ENCODE data around the gene WDR26.

Gene WDR26

GRCh38 chr1:224425279-224425884 lies 9.2 kb downstream of the WDR26 start:
- Histone ChIP-seq H3K9ac (ENCODE audit: low read depth, low read length) (no peak overlapping the region), H3K36me3 (ENCODE audit: control insufficient read depth, insufficient read depth, low read length) (peaks cover 89% of the 10 kb centered on the region), H3K27me3 (ENCODE audit: control insufficient read depth, insufficient read depth, low read length) (no peaks in the 10 kb centered on the region), H3K9me3 (ENCODE audit: control insufficient read depth, insufficient read depth, low read length) (no peaks in the 10 kb centered on the region), H3K4me3 (ENCODE audit: low read depth, low read length) (no peak overlapping the region), H3K4me1 (ENCODE audit: control insufficient read depth, insufficient read depth, low read length) (no peaks in the 10 kb centered on the region), H3K27ac (ENCODE audit: low read depth, low read length) (no peak overlapping the region)

GRCh38 chr1:224420106-224420505 lies 14.5 kb downstream of the WDR26 start:
- H3K4me1 ChIP-seq (ENCODE audit: control insufficient read depth, insufficient read depth, low read length): no peaks in the 10 kb centered on the region
- H3K9me3 ChIP-seq (ENCODE audit: control insufficient read depth, insufficient read depth, low read length): no peaks in the 10 kb centered on the region
- H3K27me3 ChIP-seq (ENCODE audit: control insufficient read depth, insufficient read depth, low read length): no peaks in the 10 kb centered on the region
- no peak overlapping the region for H3K27ac ChIP-seq (ENCODE audit: low read depth, low read length)
- H3K9ac ChIP-seq (ENCODE audit: low read depth, low read length): no peak overlapping the region
- no peak overlapping the region for H3K4me3 ChIP-seq (ENCODE audit: low read depth, low read length)
- peaks cover 98% of the 10 kb centered on the region for H3K36me3 ChIP-seq (ENCODE audit: control insufficient read depth, insufficient read depth, low read length)

- no peaks in the 10 kb centered on the region for H3K9me3 ChIP-seq (ENCODE audit: control insufficient read depth, insufficient read depth, low read length)
- H3K36me3 ChIP-seq (ENCODE audit: control insufficient read depth, insufficient read depth, low read length): peaks cover 84% of the 10 kb centered on the region
- H3K4me1 ChIP-seq (ENCODE audit: control insufficient read depth, insufficient read depth, low read length): no peaks in the 10 kb centered on the region; the same call in 1 of the 2 replicates
- H3K27me3 ChIP-seq (ENCODE audit: control insufficient read depth, insufficient read depth, low read length): no peaks in the 10 kb centered on the region
- no peak overlapping the region for H3K27ac ChIP-seq (ENCODE audit: low read depth, low read length)
- no peak overlapping the region for H3K4me3 ChIP-seq (ENCODE audit: low read depth, low read length)
- no peak overlapping the region for H3K9ac ChIP-seq (ENCODE audit: low read depth, low read length)
Measured at GRCh38 chr1:224411766-224412165, 22.8 kb downstream of the WDR26 start.

- peak overlapping the region; percentile 32 for H3K27ac ChIP-seq (ENCODE audit: low read depth, low read length)
- H3K9me3 ChIP-seq (ENCODE audit: control insufficient read depth, insufficient read depth, low read length): no peaks in the 10 kb centered on the region
- peaks cover 91% of the 10 kb centered on the region for H3K36me3 ChIP-seq (ENCODE audit: control insufficient read depth, insufficient read depth, low read length)
- H3K9ac ChIP-seq (ENCODE audit: low read depth, low read length): no peak overlapping the region
- no peaks in the 10 kb centered on the region; the same call in 1 of the 2 replicates for H3K4me1 ChIP-seq (ENCODE audit: control insufficient read depth, insufficient read depth, low read length)
- no peak overlapping the region for H3K4me3 ChIP-seq (ENCODE audit: low read depth, low read length)
- H3K27me3 ChIP-seq (ENCODE audit: control insufficient read depth, insufficient read depth, low read length): no peaks in the 10 kb centered on the region
Measured at GRCh38 chr1:224408294-224408590, 26.4 kb downstream of the WDR26 start.

GRCh38 chr1:224407571-224408293 lies 26.9 kb downstream of the WDR26 start:
- Histone ChIP-seq H3K36me3 (ENCODE audit: control insufficient read depth, insufficient read depth, low read length) (peaks cover 91% of the 10 kb centered on the region), H3K27ac (ENCODE audit: low read depth, low read length) (no peak overlapping the region), H3K9me3 (ENCODE audit: control insufficient read depth, insufficient read depth, low read length) (no peaks in the 10 kb centered on the region), H3K4me1 (ENCODE audit: control insufficient read depth, insufficient read depth, low read length) (no peaks in the 10 kb centered on the region; the same call in 1 of the 2 replicates), H3K4me3 (ENCODE audit: low read depth, low read length) (no peak overlapping the region), H3K9ac (ENCODE audit: low read depth, low read length) (no peak overlapping the region), H3K27me3 (ENCODE audit: control insufficient read depth, insufficient read depth, low read length) (no peaks in the 10 kb centered on the region)

- Histone ChIP-seq H3K9ac (ENCODE audit: low read depth, low read length) (no peak overlapping the region), H3K4me3 (ENCODE audit: low read depth, low read length) (no peak overlapping the region), H3K9me3 (ENCODE audit: control insufficient read depth, insufficient read depth, low read length) (no peaks in the 10 kb centered on the region), H3K36me3 (ENCODE audit: control insufficient read depth, insufficient read depth, low read length) (peaks cover 90% of the 10 kb centered on the region), H3K27me3 (ENCODE audit: control insufficient read depth, insufficient read depth, low read length) (no peaks in the 10 kb centered on the region), H3K27ac (ENCODE audit: low read depth, low read length) (no peak overlapping the region), H3K4me1 (ENCODE audit: control insufficient read depth, insufficient read depth, low read length) (no peaks in the 10 kb centered on the region; the same call in 1 of the 2 replicates)
Measured at GRCh38 chr1:224406216-224406615, 28.4 kb downstream of the WDR26 start.

GRCh38 chr1:224405604-224405970 lies 29.0 kb downstream of the WDR26 start:
- no peak overlapping the region for H3K9ac ChIP-seq (ENCODE audit: low read depth, low read length)
- H3K27ac ChIP-seq (ENCODE audit: low read depth, low read length): no peak overlapping the region
- no peak overlapping the region for H3K4me3 ChIP-seq (ENCODE audit: low read depth, low read length)
- no peaks in the 10 kb centered on the region; the same call in 1 of the 2 replicates for H3K4me1 ChIP-seq (ENCODE audit: control insufficient read depth, insufficient read depth, low read length)
- no peaks in the 10 kb centered on the region for H3K27me3 ChIP-seq (ENCODE audit: control insufficient read depth, insufficient read depth, low read length)
- no peaks in the 10 kb centered on the region for H3K9me3 ChIP-seq (ENCODE audit: control insufficient read depth, insufficient read depth, low read length)
- H3K36me3 ChIP-seq (ENCODE audit: control insufficient read depth, insufficient read depth, low read length): peaks cover 90% of the 10 kb centered on the region

GRCh38 chr1:224404916-224405603 lies 29.5 kb downstream of the WDR26 start:
- Histone ChIP-seq H3K9ac (ENCODE audit: low read depth, low read length) (no peak overlapping the region), H3K9me3 (ENCODE audit: control insufficient read depth, insufficient read depth, low read length) (no peaks in the 10 kb centered on the region), H3K4me1 (ENCODE audit: control insufficient read depth, insufficient read depth, low read length) (no peaks in the 10 kb centered on the region; the same call in 1 of the 2 replicates), H3K27me3 (ENCODE audit: control insufficient read depth, insufficient read depth, low read length) (no peaks in the 10 kb centered on the region), H3K4me3 (ENCODE audit: low read depth, low read length) (no peak overlapping the region), H3K27ac (ENCODE audit: low read depth, low read length) (no peak overlapping the region), H3K36me3 (ENCODE audit: control insufficient read depth, insufficient read depth, low read length) (peaks cover 89% of the 10 kb centered on the region)

- Histone ChIP-seq H3K9ac (ENCODE audit: low read depth, low read length) (no peak overlapping the region), H3K4me1 (ENCODE audit: control insufficient read depth, insufficient read depth, low read length) (no peaks in the 10 kb centered on the region; the same call in 1 of the 2 replicates), H3K4me3 (ENCODE audit: low read depth, low read length) (no peak overlapping the region), H3K36me3 (ENCODE audit: control insufficient read depth, insufficient read depth, low read length) (peaks cover 91% of the 10 kb centered on the region), H3K9me3 (ENCODE audit: control insufficient read depth, insufficient read depth, low read length) (no peaks in the 10 kb centered on the region), H3K27ac (ENCODE audit: low read depth, low read length) (no peak overlapping the region), H3K27me3 (ENCODE audit: control insufficient read depth, insufficient read depth, low read length) (no peaks in the 10 kb centered on the region)
Measured at GRCh38 chr1:224402472-224403036, 32.0 kb downstream of the WDR26 start.

- Histone ChIP-seq H3K4me3 (ENCODE audit: low read depth, low read length) (no peak overlapping the region), H3K9ac (ENCODE audit: low read depth, low read length) (no peak overlapping the region)
Measured at GRCh38 chr1:224399887-224400286, 34.7 kb downstream of the WDR26 start.

GRCh38 chr1:224393294-224393693 lies 41.3 kb downstream of the WDR26 start:
- Histone ChIP-seq H3K4me1 (ENCODE audit: control insufficient read depth, insufficient read depth, low read length) (no peaks in the 10 kb centered on the region), H3K27ac (ENCODE audit: low read depth, low read length) (no peak overlapping the region), H3K9ac (ENCODE audit: low read depth, low read length) (no peak overlapping the region), H3K4me3 (ENCODE audit: low read depth, low read length) (no peak overlapping the region), H3K27me3 (ENCODE audit: control insufficient read depth, insufficient read depth, low read length) (no peaks in the 10 kb centered on the region), H3K9me3 (ENCODE audit: control insufficient read depth, insufficient read depth, low read length) (no peaks in the 10 kb centered on the region), H3K36me3 (ENCODE audit: control insufficient read depth, insufficient read depth, low read length) (peaks cover 96% of the 10 kb centered on the region)

More at GRCh38 chr1:224399887-224400286, 34.7 kb downstream of the WDR26 start:
- peaks cover 98% of the 10 kb centered on the region for H3K36me3 ChIP-seq (ENCODE audit: control insufficient read depth, insufficient read depth, low read length)
- H3K27ac ChIP-seq (ENCODE audit: low read depth, low read length): no peak overlapping the region
- no peaks in the 10 kb centered on the region for H3K4me1 ChIP-seq (ENCODE audit: control insufficient read depth, insufficient read depth, low read length)
- H3K27me3 ChIP-seq (ENCODE audit: control insufficient read depth, insufficient read depth, low read length): no peaks in the 10 kb centered on the region
- no peaks in the 10 kb centered on the region for H3K9me3 ChIP-seq (ENCODE audit: control insufficient read depth, insufficient read depth, low read length)

Measured in HUES48 (cell line).